Esophagus muscularis mucosa (tissue), 3 donors: ENCODE data around the gene B4GALT5.

Experiments used
- CTCF ChIP-seq, 3 experiments: fragments of 200-600 bp in 2 of 3; fragments of 450-650 bp in 1 of 3; sonication (generic) in 2 of 3; IDR thresholded peaks; one replicate each; pipeline ENCODE4 v1.5.1; 2017 to 2019; ENCODE audit warnings: antibody characterized with exemption in 3 of 3, mild to moderate bottlenecking in 2 of 3, moderate library complexity in 1 of 3
- POLR2A ChIP-seq: fragments of 450-650 bp; IDR thresholded peaks from one replicate; pipeline ENCODE4 v1.6.1; 2017; ENCODE audit warnings: antibody characterized with exemption, moderate library complexity, mild to moderate bottlenecking, low read depth

GRCh38 chr20:49656304-49656703 lies 57.4 kb downstream of the B4GALT5 start:
- TF ChIP-seq CTCF (IDR thresholded peaks at IDR 0.05): no peak
- TF ChIP-seq POLR2A: no peak
